Astrocyte of the cerebellum (primary cell): ENCODE data around the gene ZKSCAN8.

Experiments
- DNase-seq: peaks from one replicate; pipeline ENCODE4 v3.0.0-alpha.2; 2011; ENCODE audit warnings: low read depth
- H3K4me3 ChIP-seq: 2 replicates; pipeline ENCODE4 v1.5.1; 2011; ENCODE audit warnings: mild to moderate bottlenecking, low read depth, low read length, moderate library complexity
- CTCF ChIP-seq: IDR thresholded peaks from 2 replicates; pipeline ENCODE4 v1.5.1; 2012; ENCODE audit warnings: low read length, low read depth, moderate library complexity, mild to moderate bottlenecking; ENCODE audit errors: missing control alignments
- in situ Hi-C: cut with HindIII; loops from 2 replicates; pipeline ENCODE4 v1.10.0; 2017; ENCODE audit warnings: low sequenced_read_pairs

Gene ZKSCAN8

GRCh38 chr6:28167926-28168325 lies 26.2 kb downstream of the ZKSCAN8 start:
- no peak for TF ChIP-seq CTCF
- no peak overlapping the region for H3K4me3 ChIP-seq
- DNase-seq: no peak
- in situ Hi-C loops: no loop called here

GRCh38 chr6:28171271-28171670 lies 29.6 kb downstream of the ZKSCAN8 start:
- DNase-seq: no peak
- no peak for TF ChIP-seq CTCF
- in situ Hi-C loops: no loop called here
- no peak overlapping the region for H3K4me3 ChIP-seq

GRCh38 chr6:28172006-28172405 lies 30.3 kb downstream of the ZKSCAN8 start:
- DNase-seq: no peak
- H3K4me3 ChIP-seq: no peak overlapping the region
- no peak for TF ChIP-seq CTCF
- in situ Hi-C loops: no loop called here

GRCh38 chr6:28176373-28176772 lies 34.7 kb downstream of the ZKSCAN8 start:
- no peak for TF ChIP-seq CTCF
- no peak for DNase-seq
- no peak overlapping the region for H3K4me3 ChIP-seq
- in situ Hi-C loops: no loop called here

- in situ Hi-C loops: no loop called here
- no peak for TF ChIP-seq CTCF
- DNase-seq: no peak
- no peak overlapping the region for H3K4me3 ChIP-seq
These were observed 40.6 kb downstream of the ZKSCAN8 start for GRCh38 chr6:28182255-28182654.

- H3K4me3 ChIP-seq: no peak overlapping the region
- no peak for DNase-seq
- TF ChIP-seq CTCF: no peak
- in situ Hi-C loops: no loop called here
These were observed 46.7 kb downstream of the ZKSCAN8 start for GRCh38 chr6:28188111-28188979.
